Cerebellar cortex (tissue), 1 donor: ENCODE measurements around the gene CSTF2T.
"Not testable (repeated sequence)": the region's sequence is repeated elsewhere in the genome, so short reads cannot be mapped to it uniquely, and the experiment has no call there.

ENCODE experiments used
- DNase-seq: peaks from one replicate; pipeline ENCODE4 v3.0.0-alpha.2; 2015; ENCODE audit warnings: low spot score

The CSTF2T gene

DNA sequence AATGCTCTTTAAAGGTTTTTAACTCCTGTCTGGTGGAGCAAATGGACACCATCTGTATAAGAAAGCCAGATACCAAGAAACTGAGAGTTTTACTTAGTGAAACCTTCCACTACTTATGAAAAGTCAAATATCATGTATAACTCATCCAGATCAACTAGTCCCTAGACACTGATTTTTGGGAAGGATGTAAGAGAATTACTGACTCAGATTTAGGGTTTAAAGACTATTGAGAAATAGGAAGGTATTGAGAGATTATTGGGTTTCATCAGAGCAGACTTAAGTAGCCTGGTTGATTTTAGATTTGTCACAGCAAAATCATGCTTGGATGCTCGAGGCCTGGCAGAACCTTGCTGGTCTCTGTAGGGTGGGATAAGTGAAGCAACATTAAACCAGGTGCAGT, 3.1 kb downstream of the CSTF2T start:
- no peak for DNase-seq

DNA sequence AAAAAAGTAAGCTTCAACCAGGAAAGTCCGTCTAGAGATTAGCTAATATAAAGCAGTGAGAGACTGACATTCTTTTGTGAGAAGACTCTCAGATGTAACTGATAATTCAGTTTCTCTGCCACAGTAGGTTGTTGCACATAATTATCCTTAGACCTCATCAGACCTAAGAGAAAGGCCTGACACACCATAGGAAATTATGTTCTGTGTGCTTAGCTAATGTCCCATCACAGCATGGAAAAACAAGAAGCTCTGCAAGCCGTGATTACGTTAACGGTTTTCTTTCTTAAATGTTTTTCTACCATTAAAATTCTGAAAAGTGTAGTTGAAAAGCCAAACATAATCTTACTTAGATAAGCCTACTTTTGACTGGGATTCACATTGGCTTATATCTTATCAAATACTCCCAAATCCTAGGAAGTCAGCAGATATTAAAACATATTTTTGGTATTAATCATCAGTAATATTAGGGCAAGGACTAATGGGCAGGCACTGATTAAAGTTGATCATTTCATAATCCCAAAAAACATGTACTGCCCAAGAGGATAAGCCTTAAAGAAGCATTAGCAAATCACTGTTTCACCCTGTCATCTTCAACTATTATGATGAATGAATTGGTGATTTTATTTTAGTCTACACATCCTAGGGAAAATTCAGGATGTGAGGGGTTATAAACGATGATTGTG, 5.2 kb downstream of the CSTF2T start:
- no peak for DNase-seq

DNA sequence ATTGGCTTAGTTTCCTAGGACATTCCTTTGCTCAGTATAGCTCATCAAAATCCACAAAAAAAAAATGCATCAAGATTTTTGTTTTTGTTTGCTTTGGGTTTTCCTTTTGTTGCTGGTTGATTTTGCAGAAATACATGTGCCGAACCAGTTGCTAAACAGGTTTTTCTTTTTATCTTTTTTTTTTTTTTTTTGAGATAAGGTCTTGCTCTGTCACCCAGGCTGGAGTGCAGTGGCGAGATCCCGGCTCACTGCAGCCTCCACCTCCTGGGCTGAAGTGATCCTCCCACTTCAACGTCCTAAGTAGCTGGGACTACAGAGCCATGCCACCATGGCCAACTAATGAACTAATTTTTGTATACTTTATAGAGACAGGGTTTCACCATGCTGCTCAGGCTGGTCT, 8.3 kb downstream of the CSTF2T start:
- no peak for DNase-seq

DNA sequence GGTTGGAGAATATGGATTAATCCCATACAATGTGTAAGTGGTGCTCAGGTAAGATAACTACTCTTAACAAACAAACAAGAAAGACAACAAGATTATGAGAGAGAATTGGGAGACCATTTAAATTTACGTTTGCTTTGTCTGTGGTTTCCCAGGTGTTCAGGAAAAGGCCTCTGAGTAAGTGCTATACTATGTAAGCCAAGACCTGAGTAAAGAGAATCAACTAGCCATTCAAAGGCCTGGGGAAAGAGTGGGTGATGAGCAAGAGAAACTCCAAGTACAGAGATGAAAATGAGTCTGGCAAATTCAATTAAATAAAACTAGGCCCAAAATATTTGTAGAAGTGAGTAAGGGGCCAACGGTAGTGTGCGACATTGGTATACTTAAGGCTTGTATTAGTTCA, 9.9 kb downstream of the CSTF2T start:
- no peak for DNase-seq

DNA sequence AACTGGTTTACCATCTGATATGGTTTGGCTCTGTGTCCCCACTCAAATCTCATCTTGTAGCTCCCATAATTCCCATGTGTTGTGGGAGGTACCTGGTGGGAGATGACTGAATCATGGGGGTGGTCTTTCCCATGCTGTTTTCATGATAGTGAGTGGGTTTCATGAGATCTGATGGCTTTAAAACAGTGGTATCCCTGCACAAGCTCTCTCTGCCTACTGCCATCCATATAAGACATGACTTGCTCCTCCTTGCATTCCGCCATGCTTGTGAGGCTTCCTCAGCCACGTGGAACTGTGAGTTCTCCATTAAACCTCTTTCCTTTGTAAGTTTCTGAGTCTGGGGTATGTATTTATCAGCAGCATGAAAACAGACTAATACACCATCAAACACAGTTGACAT, 10.6 kb downstream of the CSTF2T start:
- not testable (repeated sequence) for DNase-seq

DNA sequence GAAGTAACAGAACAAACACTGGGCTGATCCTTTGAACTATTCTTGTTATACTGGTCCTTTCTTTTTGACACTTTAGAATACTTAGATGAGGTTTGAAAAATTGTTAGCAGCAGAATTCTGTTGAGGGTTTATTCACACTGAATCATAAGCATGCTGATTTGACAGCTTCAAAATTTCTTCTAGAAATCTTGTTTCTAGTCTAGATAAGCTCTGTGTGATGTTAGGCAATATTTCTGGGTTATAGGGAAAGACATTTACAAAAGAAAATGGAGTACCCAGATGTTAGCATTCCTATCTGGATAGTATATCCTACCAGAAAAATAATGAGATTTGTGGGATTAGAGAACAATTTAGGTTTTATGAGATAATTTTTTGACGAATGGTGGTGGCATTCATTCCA, 12.1 kb downstream of the CSTF2T start:
- no peak for DNase-seq

DNA sequence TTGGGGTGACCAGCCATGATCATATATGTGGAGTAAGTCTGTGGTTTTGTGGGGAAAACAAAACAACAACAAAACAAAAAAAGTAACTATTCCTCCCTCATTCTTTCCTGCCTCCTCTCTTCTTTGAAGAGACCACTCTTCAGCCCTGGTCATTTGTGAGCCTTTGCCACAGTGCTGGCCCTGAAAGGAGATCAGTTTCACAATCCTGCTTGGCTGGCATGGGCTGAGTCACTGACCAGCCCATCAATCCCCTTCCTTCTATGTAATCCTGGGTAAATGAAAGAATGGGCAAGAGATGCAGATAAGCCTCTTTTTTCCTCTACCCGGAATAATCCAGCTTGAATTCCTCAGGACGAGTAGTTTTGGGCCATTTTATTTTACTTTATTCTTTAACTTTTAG, 13.6 kb downstream of the CSTF2T start:
- DNase-seq = no peak

DNA sequence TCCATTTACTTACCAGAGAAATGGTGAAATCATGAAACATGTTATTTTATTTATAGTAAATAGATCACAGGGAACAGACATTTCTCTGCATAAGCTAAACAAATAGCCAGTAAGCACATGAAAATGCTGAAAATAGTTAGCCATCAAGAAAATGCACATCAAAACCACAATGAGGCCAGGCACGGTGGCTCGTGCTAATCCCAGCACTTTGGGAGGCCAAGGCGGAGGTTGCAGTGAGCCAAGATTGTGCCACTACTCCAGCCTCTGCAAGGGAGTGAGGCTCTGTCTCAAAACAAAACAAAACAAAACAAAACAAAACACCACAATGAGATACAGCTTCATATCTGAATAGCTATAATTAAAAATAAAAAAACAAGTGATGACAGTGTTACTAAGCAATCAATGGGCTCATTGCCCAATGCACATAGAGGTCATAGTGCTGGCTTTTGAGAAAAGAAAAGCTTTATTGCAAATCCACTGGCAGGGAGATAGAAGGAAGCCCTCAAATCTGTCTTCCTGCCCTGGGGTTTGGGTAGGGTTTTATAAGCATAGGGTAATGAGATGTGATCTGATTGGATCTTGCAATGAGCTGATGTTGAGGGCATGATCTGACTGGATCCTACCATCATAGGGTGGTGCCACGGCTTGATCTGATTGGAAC, 16.2 kb downstream of the CSTF2T start:
- DNase-seq = no peak

DNA sequence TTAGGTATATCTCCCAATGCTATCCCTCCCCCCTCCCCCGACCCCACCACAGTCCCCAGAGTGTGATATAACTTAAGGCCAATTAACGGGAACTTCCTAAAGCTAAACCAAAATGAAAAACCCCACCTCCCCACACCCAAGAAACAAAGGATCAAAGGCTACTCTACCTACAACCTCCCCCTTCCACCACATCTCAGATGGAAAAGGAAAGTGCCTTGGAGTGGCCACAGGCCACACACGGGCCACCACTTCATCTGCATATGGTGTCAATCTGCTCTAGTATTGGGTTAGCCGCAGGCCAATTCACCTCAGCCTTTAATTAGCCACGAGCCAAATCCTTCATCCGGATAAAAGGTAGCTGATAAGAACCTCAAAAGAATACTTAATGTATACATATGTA, 19.6 kb downstream of the CSTF2T start:
- no peak for DNase-seq

DNA sequence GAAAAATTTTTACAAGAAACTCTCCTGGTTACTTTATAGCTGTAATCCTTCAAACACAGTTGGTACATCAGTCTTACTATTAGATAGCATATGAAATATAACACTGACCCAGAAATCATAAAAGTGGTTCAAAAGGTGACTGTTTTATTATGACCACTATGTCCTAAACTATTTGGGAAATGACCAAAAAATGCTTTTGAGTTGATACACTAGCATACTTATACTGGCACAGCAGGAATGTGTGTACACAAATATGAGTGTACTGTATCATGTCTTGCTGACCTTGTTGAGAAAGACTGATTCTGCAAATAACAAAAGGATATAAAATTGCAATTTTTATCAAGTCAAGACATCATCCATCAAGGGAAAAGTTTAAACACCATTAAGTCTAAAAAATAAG, 24.3 kb downstream of the CSTF2T start:
- no peak for DNase-seq

DNA sequence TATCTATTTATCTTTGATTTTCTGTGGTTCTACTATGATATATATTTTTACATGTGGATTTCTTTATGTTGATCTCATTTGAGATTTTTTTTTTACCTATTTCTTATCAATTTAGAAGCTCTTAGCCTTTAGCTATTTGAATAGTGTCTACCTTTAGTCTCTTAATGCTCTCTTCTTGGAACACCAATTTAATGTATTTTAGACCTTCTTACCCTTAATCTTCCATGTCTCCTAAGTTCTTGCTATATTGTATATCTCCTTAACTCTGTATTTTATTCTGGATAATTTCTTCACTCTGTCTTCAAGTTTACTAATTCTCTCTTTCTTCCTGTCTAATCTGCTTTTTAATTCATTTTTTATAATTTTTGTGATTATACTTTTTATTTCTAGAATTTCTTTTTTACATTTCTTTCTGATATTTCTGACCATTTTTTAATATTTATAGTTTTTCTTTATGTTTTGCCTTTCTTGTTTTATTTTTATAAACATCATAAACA, 27.3 kb downstream of the CSTF2T start:
- no peak for DNase-seq

DNA sequence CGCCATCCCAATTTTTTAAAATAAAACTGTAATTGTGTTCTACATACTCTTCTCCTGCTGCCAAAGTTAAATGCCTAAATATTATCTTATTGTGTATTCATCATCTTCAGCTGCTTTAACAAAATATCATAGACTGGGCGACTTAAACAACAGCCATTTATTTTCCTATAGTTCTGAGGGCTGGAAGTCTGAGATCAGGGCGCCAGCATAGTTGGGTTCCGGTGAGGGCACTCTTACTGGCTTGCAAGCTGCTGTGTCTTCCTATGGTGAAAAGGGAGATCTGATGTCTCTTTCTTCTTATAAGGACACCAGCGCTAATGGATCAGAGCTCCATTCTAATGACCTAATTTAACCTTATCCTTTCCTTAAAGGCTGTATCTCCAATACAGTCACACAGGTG, 30.4 kb downstream of the CSTF2T start:
- DNase-seq = no peak

DNA sequence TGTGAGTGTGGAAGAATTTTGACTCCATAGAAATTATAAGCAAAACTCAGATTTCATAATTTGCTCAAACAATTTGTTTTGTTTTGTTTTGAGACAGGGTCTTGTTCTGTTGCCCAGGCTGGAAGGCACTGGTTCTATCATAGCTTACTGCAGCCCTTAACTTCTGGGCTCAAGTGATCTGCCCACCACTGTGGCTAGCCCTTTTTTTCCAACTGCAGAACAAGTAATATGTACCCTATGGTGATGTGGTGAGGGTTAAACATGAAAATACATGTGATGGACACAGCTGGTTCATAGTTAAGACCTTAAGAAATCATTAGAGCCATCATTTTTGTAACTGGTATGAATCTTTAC, 31.1 kb downstream of the CSTF2T start:
- DNase-seq = no peak

DNA sequence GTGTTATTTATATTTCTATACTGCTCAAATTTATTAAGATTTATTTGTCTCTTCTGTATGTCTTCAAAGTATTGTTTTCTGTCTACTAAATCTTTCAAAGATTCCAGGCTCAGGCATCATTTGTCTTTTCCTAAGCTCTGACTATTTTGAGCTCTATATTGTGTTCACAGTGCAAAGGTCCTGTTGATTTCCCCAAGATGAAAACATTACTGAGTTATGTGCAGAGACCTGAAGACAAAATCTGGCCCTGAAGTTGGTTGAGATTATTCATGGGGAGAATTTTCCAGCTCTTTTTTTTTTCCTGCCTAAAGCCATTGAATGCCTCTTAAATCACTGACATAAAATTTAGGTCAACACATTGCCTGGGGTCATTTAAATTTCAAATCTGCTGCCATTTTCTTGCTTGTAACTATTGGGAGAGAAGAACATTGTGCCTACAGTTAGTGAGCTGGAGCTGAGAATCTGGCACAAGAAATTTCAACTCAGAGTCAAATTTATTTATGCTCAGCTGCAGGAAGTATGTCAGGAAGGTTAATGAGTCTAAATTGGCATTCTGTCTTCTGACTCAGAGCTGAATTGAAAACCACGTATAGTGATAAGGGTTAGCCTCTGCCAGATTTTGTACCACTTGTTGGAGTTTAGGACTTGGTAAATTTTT, 31.6 kb downstream of the CSTF2T start:
- DNase-seq = peak; percentile 3

DNA sequence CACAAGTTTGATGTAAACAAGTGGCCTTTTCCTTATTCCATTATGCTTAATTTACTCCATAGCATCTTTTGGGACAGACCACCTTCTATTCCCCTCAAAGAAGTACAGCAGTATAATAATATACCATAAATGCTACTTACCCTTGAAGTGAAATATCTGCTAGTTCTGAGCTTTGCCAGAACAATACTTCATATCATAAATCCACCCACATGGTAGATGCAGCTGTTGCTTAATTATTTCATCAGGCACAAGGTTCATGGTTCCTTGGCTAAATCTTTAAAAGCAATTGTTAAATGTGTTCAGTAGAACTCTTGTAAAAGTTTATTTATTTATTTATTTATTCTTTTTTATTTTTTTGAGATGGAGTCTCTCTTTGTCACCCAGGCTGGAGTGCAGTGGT, 32.9 kb downstream of the CSTF2T start:
- DNase-seq = no peak

DNA sequence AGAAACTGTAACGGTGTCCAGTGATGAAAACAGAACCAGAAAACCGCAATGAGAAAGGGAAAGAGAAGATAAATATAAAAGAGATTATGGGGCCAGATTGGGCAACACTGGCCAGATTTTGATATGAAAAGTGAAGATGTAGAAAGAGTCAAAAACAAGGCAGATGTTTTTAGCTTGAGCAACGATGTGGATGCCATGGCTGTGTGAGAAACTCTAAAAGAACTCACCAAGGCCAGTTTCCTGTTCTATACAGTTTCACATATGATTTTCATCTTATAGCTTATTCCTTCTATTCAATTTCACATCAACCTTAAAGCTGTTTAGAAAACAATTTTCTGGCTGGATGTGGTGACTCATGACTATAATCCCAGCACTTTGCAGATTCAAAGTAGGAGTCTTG, 36.3 kb downstream of the CSTF2T start:
- DNase-seq = no peak

DNA sequence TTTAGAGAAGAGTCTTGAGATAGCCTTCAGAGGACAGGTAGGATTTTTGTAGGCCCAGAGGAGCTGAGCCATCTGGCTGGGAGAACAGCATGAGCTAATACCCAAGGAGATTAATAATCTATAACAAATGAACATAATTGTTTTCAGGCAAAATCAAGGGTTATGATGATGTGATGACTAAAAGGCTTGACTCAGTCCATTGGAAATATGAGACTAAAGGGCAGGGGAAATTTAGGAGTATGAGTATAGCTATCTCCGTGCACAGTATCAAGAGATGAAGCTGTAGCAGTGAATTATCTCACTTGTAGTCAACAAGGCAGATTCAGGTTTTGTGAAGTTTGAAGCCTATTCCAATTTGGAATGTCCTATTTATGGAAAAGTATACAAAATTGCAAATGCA, 40.1 kb downstream of the CSTF2T start:
- no peak for DNase-seq

DNA sequence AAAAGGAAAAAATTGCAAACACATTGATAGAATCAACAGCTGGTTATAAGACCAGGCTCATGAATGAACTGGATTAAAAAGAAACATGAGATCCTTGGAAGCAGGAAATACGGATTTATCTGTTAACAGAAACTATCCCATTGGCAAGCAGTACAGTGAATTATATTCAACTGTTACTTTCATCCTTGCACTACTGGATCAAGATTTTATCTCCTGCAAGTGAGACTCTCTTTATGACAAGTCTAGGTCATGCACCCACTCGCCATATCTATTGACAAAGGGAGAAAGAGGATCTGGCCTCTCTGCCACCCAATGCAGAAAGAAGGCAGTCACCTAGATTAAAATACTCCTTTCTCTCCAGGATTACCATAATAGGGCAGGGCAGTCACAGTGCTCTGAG, 41.4 kb downstream of the CSTF2T start:
- DNase-seq = no peak

DNA sequence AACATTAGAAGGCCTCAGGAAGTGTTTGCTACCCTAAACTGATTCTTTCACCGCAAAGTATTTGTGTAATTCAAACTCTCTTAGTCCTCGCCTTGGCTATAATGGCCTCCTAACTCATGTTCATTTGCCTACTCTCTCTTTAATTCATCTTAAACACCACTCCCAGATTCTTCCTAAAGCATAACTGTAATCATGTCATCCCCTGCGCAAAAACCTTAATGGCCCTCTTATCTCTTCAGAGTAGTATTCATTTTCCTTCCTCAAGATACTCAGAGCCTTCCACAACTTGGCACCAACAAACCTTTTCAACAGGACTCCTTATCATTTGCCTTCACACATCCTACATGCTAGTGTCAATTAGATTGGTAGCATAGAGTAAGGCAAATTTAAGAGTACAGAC, 42.9 kb downstream of the CSTF2T start:
- no peak for DNase-seq

DNA sequence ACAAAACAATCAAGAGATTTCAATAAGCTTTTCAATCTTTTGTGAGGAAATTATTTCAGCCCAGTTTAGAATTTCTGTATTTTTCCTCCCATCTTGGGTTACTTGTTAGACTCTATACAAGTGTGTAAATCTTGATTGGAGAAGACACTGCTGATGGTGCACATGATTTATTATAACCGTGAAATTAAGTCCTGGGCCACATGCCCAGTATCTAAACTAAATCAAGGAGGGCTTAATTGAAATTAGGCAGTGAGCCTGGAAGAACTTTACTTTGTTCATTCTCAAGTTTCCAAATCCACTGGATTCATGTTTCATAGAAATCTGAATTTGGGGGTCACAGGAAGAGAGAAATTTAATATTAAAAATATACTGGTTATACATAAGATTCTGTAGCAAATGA, 44.5 kb downstream of the CSTF2T start:
- DNase-seq = no peak

DNA sequence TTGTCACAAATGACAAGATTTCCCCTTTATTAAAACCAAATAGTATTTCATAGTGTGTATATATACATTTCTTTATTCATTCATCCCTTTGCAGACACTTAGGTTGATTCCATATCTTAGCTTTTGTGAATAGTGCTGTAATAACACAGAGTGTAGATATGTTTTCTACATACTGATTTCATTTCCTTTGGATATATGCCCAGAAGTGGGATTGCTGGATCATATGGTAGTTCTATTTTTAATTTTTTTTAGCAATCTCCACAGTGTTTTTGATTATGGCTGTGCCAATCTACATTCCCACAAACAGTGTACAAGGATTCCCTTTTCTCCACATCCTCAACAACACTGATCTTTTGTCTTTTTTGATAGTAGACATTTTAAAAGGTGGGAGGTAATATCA, 46.4 kb downstream of the CSTF2T start:
- no peak for DNase-seq

DNA sequence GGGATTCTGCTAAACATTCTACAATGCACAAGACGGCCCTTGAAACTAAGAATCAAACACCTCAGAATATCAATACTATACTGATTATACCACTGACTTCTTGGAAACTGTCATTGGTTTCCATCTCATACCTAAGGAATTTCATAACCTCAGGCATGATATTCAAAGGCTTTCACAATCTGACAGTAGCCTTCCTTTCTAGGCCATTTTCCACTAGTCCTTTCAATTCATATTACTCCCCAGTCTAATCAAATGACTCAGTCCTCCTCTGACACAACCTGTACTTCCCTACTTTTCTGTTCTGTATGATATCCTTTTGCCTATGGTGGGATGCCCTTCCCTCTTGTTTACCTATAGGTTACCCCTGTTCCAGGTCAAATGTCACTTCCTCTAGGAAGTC, 48.3 kb downstream of the CSTF2T start:
- DNase-seq = no peak

DNA sequence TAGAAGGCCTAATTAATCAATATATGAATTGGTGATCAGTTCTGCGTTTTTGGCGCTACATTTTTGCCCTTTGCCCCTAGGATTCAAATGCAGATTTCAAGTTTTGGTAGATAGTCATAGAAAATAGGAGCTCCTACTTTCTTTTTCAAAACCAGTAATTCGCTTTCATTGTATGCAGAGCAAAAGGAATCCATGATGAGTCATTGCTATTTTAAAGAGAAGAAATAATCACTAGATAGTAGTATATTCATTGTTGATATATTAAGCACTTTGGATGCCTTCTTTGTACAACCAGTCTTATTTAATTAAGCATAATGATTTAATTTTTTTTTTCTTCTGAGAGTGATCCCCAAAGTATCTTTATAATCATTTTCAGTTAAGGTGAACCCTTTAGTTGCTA, 50.3 kb downstream of the CSTF2T start:
- no peak for DNase-seq
